Adrenal gland (tissue), 12 donors: ENCODE measurements around the gene MYOT. TPM values are rescaled to one million over a fixed set of nuclear protein-coding genes. Genes with fewer than 3 reads are reported as not detected.

Source experiments
- DNase-seq, 7 donors: peaks; one replicate each; pipeline ENCODE4 v3.0.0-alpha.2; 2019 to 2020
- H3K27ac ChIP-seq, 5 donors: fragments of 200-600 bp; sonication (generic) in 4 of 5; 1 replicate in 3 of 5; 2 replicates in 2 of 5; pipeline versions ENCODE4 v1.5.1 to v1.8.0; 2016 to 2020; ENCODE audit warnings: mild to moderate bottlenecking in 1 of 5
- H3K27me3 ChIP-seq: fragments of 200-600 bp; 2 replicates; pipeline ENCODE4 v1.8.0; 2021
- H3K36me3 ChIP-seq, 2 donors: fragments of 200-600 bp; replicated peaks in 1 of 2; 1 replicate in 1 of 2; 2 replicates in 1 of 2; pipeline versions ENCODE4 v1.5.1 to v1.8.0; 2018 to 2022
- H3K4me1 ChIP-seq, 2 donors: fragments of 200-600 bp; replicated peaks in 1 of 2; 1 replicate in 1 of 2; 2 replicates in 1 of 2; pipeline versions ENCODE4 v1.5.1 to v1.8.0; 2018 to 2021
- H3K4me3 ChIP-seq, 4 donors: fragments of 200-600 bp; sonication (generic) in 3 of 4; one replicate each; pipeline ENCODE4 v1.5.1; 2016 to 2018
- H3K9me3 ChIP-seq, 3 donors: fragments of 200-600 bp; sonication (generic) in 1 of 3; replicated peaks in 1 of 3; 1 replicate in 2 of 3; 2 replicates in 1 of 3; pipeline versions ENCODE4 v1.5.1 to v1.8.0; 2016 to 2021
- CTCF ChIP-seq, 6 experiments: fragments of 450-650 bp in 4 of 6; fragments of 200-600 bp in 2 of 6; sonication (generic) in 1 of 6; IDR thresholded peaks; 1 replicate in 5 of 6; 2 replicates in 1 of 6; pipeline versions ENCODE4 v1.5.1 to v1.8.0; 2016 to 2021; ENCODE audit warnings: antibody characterized with exemption in 6 of 6, mild to moderate bottlenecking in 2 of 6, moderate library complexity in 1 of 6
- POLR2A ChIP-seq, 2 donors: fragments of 450-650 bp; IDR thresholded peaks; one replicate each; pipeline ENCODE4 v1.6.1; 2017; ENCODE audit warnings: antibody characterized with exemption in 2 of 2, mild to moderate bottlenecking in 2 of 2, moderate library complexity in 1 of 2
- WGBS, 4 donors: extraction: QIAGEN DNeasy Blood & Tissue Kit in 2 of 4; methylation state at CpG; one replicate each; pipeline versions ENCODE4 v1.1.5 to v1.1.7; 2013 to 2017; 5-methylcytosine and 5-hydroxymethylcytosine counted together
- intact Hi-C, 2 donors: fragments of 100-400 bp; cut with DNase I; formaldehyde crosslinking; loops; one replicate each; pipeline versions ENCODE4 v1.14.1 to v1.15.0; 2022 to 2023
- polyA plus RNA-seq, 3 donors: library from polyadenylated mRNA; stranded (reverse); fragments of 200-250 nt in 2 of 3; fragments of 350-450 nt in 1 of 3; fragmentation: Illumina TruSeq in 1 of 3; extraction: RNeasy Lipid Tissue Mini Kit (QIAGEN cat#74804) in 1 of 3; gene quantifications; one replicate each; pipeline ENCODE4 v1.2.3, GENCODE V29; 2013 to 2014
- total RNA-seq, 9 donors: library from RNA; depleted of rRNA in 4 of 9; stranded (reverse); fragments of >200 nt in 4 of 9; fragments of 120-200 nt in 1 of 9; fragmentation: NEBNext Ultra II Directional in 1 of 9; extraction: Animal tissue kit (Norgen Biotek cat#: 25700) in 1 of 9; gene quantifications; one replicate each; pipeline versions ENCODE4 v1.1.0 to v1.2.4, GENCODE V29; 2013 to 2023
- donor health status: healthy with polysubstance abuse.
- donor health status: Bipolar disorder and iron deficiency.
- donor health status: DM: yes; HTN: yes; CAD: no.
- donor health status: DM: no; HTN: no; CAD: no.
- donor health status: DM: no; HTN: no; CAD: no.
- donor health status: DM: yes; HTN: yes; CAD: no.

MYOT gene
- total and polyA plus RNA-seq, 12 donors, result 0.39 to 7.8 (median 0.95) TPM; not detected in 1

- 91 to 98% (median 97%) methylated on average over 3 of the region's 3 CpGs for WGBS, 4 donors
- Histone ChIP-seq H3K27ac (no peak overlapping the region), H3K4me3 (no peak overlapping the region), H3K36me3 (no peaks in the 10 kb centered on the region), H3K9me3 (no peaks in the 10 kb centered on the region), H3K4me1 (peaks cover 4 to 6% of the 10 kb centered on the region in 2 donors), H3K27me3 (no peaks in the 10 kb centered on the region)
- no peak for DNase-seq
- intact Hi-C loops, result no loop called here
- no peak for TF ChIP-seq CTCF (IDR thresholded peaks at IDR 0.05)
- TF ChIP-seq POLR2A (IDR thresholded peaks at IDR 0.05), result no peak
Observed at GRCh38 chr5:137896560-137896959, 28.9 kb downstream of the MYOT start.

- Histone ChIP-seq H3K4me1 (peaks cover 4 to 8% of the 10 kb centered on the region in 2 donors), H3K27ac (no peak overlapping the region)
- WGBS, 4 donors, result 85 to 90% (median 87%) methylated on average over 3 of the region's 3 CpGs
Observed at GRCh38 chr5:137899493-137899892, 31.8 kb downstream of the MYOT start.

GRCh38 chr5:137901011-137901817, 33.6 kb downstream of the MYOT start:
- peak in 1 of 7 donors; percentile 12 for DNase-seq
- TF ChIP-seq CTCF (IDR thresholded peaks at IDR 0.05), result no peak
- no peak for TF ChIP-seq POLR2A (IDR thresholded peaks at IDR 0.05)
- Histone ChIP-seq H3K4me1 (peaks cover 4 to 8% of the 10 kb centered on the region in 2 donors), H3K36me3 (no peaks in the 10 kb centered on the region), H3K27me3 (no peaks in the 10 kb centered on the region), H3K9me3 (no peaks in the 10 kb centered on the region), H3K27ac (peak overlapping the region in 2 of 5 donors; percentile 6 to 8), H3K4me3 (peak overlapping the region in 1 of 4 donors; percentile 30)
- WGBS, 4 donors, result 66 to 75% (median 68%) methylated on average over 5 of the region's 5 CpGs
- intact Hi-C loops, result no loop called here

More at GRCh38 chr5:137899493-137899892, 31.8 kb downstream of the MYOT start:
- Histone ChIP-seq H3K27me3 (no peaks in the 10 kb centered on the region), H3K4me3 (no peak overlapping the region), H3K9me3 (no peaks in the 10 kb centered on the region), H3K36me3 (no peaks in the 10 kb centered on the region)
- no peak for DNase-seq
- intact Hi-C loops, result no loop called here
- TF ChIP-seq CTCF (IDR thresholded peaks at IDR 0.05) (no peak), POLR2A (IDR thresholded peaks at IDR 0.05) (no peak)

GRCh38 chr5:137902408-137903133, 34.9 kb downstream of the MYOT start:
- Histone ChIP-seq H3K9me3 (no peaks in the 10 kb centered on the region), H3K27me3 (no peaks in the 10 kb centered on the region), H3K27ac (no peak overlapping the region), H3K4me3 (no peak overlapping the region), H3K36me3 (no peaks in the 10 kb centered on the region), H3K4me1 (peaks cover 4 to 8% of the 10 kb centered on the region in 2 donors)
- 88 to 98% (median 93%) methylated on average over 1 of the region's 1 CpG for WGBS, 4 donors
- DNase-seq, result no peak
- no peak for TF ChIP-seq CTCF (IDR thresholded peaks at IDR 0.05)
- TF ChIP-seq POLR2A (IDR thresholded peaks at IDR 0.05), result no peak
- intact Hi-C loops, result no loop called here
